CD4-positive, alpha-beta T cell treated with Interferon gamma for 1 hour (primary cell): Measurements from ENCODE around the gene FBLIM1.

Source experiments
- DNase-seq: peaks from one replicate; pipeline ENCODE4 v3.0.0-alpha.2; 2020

The FBLIM1 gene

GRCh38 chr1:15748690-15749398 lies 9.8 kb upstream of the FBLIM1 start:
- DNase-seq: no peak

- no peak for DNase-seq
These were observed 8.9 kb upstream of the FBLIM1 start for GRCh38 chr1:15749399-15750291.

- no peak for DNase-seq
These were observed 7.7 kb upstream of the FBLIM1 start for GRCh38 chr1:15750924-15751323.

- DNase-seq: no peak
These were observed 6.9 kb upstream of the FBLIM1 start for GRCh38 chr1:15751717-15752116.

DNA sequence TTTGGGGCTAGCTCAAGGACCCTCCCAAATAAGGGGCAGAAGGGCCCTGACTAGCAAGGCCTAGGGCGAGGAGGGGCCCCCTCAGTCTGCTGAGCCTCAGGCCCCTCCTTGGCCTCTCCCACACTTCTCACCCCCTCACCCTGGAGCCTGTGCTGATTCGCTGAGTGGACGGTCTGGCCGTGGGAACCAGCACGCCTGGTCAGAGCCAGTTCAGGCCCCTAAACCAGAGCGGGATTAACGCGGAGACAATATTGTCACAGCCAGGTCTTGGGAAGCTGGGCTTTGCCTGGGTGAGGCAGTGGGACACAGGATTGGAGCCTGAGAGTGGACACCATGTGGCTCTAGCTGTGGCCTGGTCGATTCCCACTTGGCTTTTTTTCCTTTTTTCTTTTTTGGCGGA lies 4.8 kb upstream of the FBLIM1 start:
- no peak for DNase-seq

DNA sequence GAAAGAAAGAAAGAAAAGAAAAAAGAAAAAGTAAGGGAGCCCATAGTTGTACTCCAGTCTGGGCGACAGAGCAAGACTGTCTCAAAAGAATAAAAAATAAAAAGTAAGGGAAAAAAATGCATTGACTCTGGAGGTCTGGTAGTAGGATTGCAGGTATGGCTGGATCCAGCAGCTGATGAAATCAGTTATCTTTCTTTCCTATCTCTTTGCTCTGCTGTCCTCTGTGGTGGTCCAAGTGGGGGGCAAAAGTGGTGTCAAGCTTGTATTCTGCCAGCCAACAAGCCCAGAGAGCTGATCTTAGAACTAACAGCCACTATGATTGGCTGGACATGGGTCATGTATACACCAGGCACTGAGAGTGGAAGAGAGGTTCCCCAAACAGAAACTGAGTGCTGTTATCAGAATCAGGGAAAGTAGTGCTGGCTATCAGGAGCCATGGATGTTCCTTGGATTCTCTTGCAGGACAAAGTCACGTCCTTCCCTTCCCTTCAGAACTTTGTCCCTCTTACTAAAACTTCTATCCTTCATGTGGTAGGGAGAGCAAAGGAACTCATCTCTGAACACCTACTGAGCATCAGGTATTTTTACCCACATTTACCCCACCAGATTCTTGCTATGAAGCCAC lies 3.5 kb upstream of the FBLIM1 start:
- no peak for DNase-seq

DNA sequence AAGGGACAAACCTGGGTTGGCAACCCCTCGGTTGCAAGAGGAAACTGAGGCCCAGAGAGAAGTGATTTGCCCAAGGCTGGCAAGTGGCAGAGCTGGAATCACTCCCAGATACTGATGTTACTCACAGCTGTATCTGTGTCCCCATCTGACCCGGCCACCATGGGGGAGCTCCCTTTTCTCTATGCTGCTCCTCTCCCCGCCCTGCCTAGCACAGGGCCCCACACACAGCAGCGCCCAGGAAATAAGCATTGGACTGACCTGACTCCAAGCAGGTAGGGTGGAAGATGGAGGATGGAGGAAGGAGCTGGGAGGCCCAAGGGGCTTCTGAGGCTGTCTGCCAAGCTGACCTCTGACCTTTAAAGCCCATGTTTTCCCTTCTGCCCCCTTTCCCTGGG lies 3.0 kb upstream of the FBLIM1 start:
- DNase-seq: no peak

DNA sequence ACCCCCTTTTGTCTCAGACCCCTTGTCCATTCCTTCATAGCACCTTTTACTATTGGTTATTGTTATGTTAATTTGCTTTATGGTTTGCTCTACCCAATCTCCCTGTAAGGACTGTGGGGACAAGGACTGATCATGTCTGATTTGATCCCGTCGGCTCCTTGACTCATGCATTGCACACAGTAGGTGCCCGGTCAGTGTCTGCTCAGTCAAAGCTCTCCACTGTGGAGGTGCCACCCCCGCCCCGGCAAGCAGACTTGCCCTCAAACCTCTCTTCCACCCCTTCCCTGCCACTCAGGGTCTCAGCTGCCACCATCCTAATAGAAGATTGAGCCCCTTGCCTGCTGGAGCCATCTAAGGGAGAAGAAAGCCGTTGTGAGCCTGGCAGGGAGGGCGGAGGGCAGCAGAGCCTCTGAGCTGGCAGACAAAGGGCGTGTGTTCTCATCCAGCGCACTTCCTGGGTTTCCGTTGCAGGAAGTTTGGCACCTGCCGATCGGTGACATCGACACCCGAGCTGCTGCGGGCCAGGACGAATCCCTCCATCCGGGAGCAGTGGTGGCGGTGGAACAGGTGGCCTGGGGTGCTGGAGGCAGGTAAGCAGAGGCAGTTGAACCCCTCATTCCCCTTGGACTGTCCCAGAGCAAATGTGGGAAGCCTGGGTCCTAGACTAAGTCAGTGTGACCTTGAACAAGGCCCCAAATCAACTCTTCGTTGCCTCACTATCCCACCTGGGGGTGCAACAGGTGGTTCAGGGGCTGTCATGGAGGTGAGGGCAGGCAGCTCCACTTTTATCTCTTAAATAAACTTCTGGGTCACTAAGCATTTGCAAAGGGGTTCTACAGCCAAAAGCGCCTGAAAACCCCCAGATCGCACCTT lies 2.2 kb upstream of the FBLIM1 start:
- no peak for DNase-seq

- DNase-seq: no peak
These were observed 1.5 kb upstream of the FBLIM1 start for GRCh38 chr1:15757016-15757543.

DNA sequence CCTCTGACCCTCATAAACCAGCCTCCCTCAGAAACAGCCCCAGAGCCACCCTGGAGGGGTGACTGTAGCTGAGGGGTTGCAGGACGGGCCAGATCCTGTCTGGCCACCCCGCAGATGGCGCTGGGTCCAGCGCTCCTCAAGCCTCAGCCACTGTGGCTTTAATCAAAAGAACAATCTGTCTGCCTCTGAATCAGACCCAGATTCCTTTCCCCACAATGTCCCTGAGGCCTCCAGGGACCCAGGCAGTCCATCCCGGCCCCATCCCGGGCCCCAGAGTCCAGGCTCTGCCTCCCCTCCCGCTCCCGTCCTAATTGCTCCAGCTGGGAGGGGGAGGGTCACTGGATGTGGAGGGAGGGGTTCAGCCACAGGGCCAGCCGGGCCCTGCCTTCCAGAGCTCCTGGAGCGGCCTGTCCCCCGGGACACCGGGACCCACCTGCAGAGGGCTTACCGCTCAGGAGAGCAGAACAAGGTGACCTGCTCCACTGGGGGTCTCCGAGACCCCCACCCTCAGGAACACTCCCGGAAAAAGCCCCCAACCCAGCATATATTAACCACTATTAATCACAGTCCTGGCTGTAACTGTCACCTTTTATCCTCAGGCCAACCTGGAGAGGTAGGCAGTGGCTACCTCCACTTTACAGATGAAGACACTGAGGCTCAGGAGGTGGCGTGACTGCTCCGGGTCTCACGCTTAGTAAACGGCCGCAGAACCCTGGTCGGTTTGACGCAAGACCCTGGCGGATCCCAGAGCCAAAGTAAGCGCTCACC lies 836 bp upstream of the FBLIM1 start:
- DNase-seq: no peak

DNA sequence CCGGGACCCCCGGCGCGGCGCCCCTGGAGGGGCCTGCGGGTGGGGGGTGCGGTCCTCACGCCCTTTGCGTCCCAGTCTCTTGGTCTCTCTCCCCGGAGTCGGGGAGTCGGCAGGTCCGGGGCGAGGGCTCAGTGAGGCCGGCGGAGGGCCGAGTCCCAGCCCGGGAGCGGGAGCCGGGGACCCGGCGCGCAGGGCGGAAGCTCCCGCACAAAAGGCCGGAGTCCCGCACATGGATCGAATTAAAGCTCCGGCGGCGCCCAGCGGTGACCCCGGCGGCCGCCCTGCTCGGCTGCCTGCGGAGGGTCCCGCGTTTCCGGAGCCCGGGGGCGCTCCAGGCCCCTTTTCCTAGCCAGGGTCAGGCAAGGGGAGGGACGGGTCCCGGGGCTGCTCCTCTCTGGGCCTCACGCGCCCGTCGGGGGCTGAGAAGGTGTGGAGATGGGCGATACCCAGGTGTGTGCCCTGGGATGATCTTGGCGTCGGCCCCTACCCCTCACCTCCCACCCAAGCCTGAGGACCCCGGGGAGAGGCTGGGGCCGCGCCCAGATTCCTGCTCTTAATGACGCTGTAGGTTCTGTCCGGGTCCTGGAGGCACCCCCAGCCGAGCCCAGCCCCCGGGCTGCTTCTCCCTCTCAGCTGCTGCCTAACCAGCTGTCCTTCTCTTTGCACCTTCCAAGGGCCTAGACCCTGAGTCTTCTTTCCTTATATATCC lies 512 bp downstream of the FBLIM1 start:
- no peak for DNase-seq

DNA sequence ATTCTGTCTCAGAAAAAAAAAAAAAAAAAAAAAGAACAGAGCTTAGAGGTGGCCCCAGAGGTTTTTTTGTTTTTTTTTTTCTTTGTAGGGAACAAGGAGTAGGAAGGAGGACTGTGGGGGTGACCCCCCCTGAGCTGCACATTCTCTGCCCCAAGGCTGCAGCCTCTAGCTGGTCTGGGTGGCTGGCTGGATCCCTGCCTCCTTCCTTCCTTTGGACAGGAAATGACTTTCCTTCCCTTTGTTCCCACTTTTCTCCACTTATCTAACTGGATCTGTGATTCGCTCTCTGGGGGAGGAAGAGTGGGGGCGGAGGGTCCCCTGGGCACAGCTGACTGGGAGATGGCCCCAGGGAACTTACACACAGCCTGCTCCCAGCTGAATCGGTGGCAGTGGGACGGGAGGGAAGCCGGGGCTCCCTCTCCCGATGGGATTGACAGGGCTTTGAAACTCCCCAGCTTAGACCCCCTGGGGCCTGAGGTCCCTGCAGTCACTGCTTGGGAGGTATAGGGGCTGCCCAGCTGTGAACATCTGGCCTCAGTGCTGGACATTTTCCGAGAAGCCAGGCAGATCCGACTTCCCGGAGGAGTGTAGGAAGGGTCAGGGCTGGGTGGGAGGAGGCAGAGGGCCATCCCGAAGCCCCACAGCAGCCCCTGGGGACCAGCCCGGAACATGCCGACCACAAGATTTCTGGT lies 2.1 kb downstream of the FBLIM1 start:
- no peak for DNase-seq

DNA sequence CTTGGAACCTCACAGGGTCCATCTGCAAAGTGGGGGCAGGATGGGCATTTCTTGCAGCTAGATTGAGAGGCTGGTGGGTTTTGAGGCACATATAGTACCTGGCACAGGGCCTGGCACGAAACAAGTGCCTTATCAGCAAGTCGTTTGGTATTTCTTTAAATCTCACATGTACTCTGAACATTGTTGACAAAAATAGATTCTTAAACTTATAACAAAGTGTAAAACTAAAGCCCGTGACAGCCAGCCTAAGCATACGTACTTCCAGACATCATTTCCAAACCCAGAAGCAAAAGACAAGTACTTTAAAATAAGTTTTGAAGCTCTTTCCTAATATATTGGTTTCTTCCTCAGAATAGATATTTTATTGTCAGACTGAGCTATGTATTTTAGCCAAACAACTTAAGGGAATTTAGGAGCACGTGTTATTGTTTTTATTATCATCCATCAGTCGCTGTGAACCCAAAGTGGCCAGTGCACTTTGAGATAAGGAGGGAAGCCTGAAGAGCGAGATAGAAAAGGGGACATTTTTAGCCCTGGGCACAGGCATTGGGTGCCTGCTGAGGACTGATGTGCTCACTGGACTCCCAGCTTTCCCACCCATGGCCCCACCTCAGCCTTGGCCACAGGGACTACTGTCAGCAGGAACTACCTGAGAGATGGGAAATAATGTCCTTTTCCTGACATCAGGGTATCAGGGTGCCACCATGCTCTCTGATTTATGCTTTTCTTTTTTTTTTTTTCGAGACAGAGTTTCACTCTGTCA lies 3.0 kb downstream of the FBLIM1 start:
- no peak for DNase-seq

DNA sequence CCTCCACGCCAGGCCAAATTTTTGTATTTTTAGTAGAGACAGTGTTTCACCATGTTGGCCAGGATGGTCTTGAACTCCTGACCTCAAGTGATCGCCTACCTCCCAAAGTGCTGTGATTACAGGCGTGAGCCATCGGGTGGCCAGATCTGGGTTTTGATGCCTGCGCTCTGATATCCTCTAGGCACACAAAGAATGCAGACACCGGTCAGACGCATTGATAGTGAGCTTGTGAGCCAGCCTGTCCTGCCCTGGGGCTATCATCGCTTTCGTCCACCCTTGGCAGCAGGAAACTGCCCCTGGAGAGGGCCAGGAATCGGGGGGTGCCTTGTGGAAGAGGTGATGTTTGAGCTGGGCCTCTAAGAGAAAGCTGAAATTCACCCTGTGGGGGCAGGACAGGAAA lies 4.0 kb downstream of the FBLIM1 start:
- DNase-seq: no peak

DNA sequence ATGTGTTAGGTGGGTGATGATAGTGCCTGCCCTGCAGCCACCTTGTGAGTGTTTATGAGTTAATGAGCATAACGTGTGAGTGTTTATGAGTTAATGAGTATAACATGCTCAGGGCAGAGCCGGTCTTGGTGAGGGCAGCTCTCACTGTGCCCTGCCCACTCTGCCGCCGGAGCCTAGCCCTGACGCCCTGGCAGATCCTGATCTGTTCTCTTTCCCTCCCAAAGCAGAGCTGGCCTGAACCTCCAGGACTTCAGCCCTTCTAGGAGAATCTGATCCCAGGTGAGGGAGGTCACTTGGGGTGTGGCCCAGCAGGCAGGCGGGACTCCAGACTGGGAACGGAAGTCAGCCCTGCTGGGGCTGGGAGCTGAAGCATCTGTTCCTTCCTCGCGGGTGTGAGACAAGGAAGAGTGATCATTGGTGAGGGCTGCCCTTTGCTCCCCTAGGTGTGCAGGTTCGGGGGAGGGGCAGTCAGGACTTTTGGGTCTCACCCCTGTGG lies 5.7 kb downstream of the FBLIM1 start:
- DNase-seq: no peak

DNA sequence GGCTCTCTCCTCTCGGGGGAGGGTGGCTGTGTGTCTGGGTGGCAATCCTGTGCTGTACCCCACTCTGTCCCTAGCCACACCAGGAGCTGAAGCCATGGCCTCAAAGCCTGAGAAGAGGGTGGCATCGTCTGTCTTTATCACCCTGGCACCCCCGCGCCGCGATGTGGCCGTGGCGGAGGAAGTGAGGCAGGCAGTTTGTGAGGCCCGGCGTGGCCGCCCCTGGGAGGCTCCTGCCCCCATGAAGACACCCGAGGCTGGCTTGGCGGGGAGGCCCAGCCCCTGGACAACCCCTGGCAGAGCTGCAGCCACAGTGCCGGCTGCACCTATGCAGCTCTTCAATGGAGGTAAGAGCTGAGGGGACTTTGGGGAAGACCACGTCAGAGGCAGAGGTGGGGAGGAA lies 6.3 kb downstream of the FBLIM1 start:
- no peak for DNase-seq

DNA sequence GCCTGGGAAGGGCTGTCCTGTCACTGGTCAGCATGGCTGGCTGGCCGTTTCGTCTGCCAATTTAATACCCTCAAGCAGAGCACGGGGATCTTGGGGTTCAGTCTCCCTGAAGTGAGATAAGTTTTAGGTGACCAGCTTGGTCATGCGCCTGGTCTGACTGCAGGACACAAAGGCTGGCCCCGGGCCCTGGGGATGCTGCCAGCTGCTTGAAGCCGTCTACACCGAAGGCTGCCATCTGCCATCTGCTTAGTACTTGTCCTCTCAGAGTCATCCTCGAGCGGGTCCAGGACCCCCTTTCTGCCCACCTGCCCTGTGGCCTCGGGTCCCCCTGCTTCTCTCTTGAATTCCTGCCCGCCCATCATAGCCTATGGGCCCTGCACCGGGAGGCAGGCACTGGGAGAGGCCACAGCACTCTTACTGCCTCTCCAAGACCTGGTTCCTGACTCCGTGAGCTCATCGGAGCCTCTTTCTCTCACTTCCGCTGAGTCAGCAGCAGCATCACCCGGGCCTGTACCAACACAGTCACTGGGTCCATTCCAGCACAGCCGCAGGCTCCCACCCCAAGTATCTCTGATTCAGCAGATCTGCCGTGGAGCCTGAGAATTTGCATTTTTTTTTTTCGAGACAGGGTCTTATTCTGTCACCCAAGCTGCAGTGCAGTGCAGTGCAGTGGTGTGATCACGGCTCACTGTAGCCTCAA lies 7.0 kb downstream of the FBLIM1 start:
- no peak for DNase-seq

DNA sequence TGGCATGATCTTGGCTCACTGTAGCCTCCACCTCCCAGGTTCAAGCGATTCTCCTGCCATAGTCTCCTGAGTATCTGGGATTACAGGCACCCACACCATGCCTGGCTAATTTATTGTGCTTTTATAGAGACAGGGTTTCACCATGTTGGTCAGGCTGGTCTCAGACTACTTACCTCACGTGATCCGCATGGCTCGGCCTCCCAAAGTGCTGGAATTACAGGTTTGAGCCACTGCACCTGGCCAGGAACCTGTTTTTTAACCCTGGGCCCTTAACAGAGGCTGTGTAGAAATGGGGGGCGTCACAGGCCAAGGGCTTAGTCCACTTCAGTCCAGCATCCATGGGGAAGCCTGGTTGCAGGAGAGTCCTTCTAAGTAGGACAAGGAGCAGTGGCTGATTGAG lies 9.3 kb downstream of the FBLIM1 start:
- no peak for DNase-seq

DNA sequence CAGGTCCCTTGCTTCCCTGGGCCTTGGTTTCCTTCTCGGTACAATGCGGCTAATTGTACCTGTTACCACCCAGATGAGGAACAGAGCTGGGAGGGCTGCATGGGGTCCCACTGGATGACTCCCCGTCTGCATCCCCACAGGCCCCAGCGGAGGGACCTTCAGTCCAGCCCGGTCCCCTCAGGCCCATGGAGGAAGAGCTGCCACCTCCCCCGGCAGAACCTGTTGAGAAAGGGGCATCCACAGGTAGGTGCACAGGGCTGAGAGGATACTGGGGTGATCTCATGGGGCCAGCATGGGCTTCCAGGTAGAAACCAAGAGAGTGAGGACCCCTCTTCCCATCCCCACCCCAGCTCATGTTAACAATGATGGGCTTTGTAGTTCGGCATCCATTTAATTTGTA lies 9.8 kb downstream of the FBLIM1 start:
- DNase-seq: no peak
